Smooth muscle cell (in vitro differentiated cells): ENCODE results near the gene VSIG1. TPM values are rescaled to one million over a fixed set of nuclear protein-coding genes. Genes with fewer than 3 reads are reported as not detected.

ENCODE experiments used
- DNase-seq: peaks from one replicate; lab custom pipeline; 2025; ENCODE audit not compliant: unreplicated experiment; lab: John Stamatoyannopoulos, UW
- H2AFZ ChIP-seq: fragments of 200-600 bp; sonication (generic); 2 replicates; pipeline ENCODE4 v1.6.0; 2016; ENCODE audit warnings: antibody characterized with exemption, low read depth, mild to moderate bottlenecking
- H3F3A ChIP-seq: fragments of 200-600 bp; sonication (generic); 2 replicates; pipeline ENCODE4 v1.6.0; 2017; ENCODE audit warnings: antibody characterized with exemption, low read depth
- H3K27ac ChIP-seq: fragments of 200-600 bp; sonication (generic); 2 replicates; pipeline ENCODE4 v1.5.1; 2016; ENCODE audit warnings: low read depth, mild to moderate bottlenecking
- H3K27me3 ChIP-seq: fragments of 200-600 bp; sonication (generic); 2 replicates; pipeline ENCODE4 v1.6.1; 2016; ENCODE audit warnings: low read depth, mild to moderate bottlenecking
- H3K36me3 ChIP-seq: fragments of 200-600 bp; sonication (generic); 2 replicates; pipeline ENCODE4 v1.5.1; 2016; ENCODE audit warnings: low read depth
- H3K4me1 ChIP-seq: fragments of 200-600 bp; sonication (generic); 2 replicates; pipeline ENCODE4 v1.5.1; 2016; ENCODE audit warnings: low read depth
- H3K4me2 ChIP-seq: fragments of 200-600 bp; sonication (generic); 2 replicates; pipeline ENCODE4 v1.6.0; 2016; ENCODE audit warnings: mild to moderate bottlenecking
- H3K4me3 ChIP-seq: fragments of 200-600 bp; sonication (generic); 2 replicates; pipeline ENCODE4 v1.5.1; 2016; ENCODE audit warnings: mild to moderate bottlenecking
- H3K79me2 ChIP-seq: fragments of 200-600 bp; sonication (generic); 2 replicates; pipeline ENCODE4 v1.6.0; 2016; ENCODE audit warnings: low read depth, mild to moderate bottlenecking
- H3K9ac ChIP-seq: fragments of 200-600 bp; sonication (generic); 2 replicates; pipeline ENCODE4 v1.6.0; 2016; ENCODE audit warnings: low read depth
- H3K9me3 ChIP-seq: fragments of 200-600 bp; sonication (generic); replicated peaks from 2 replicates; pipeline ENCODE4 v1.5.1; 2016; ENCODE audit warnings: low read depth
- H4K20me1 ChIP-seq: fragments of 200-600 bp; sonication (generic); 2 replicates; pipeline ENCODE4 v1.6.0; 2016; ENCODE audit warnings: low read depth
- WGBS: methylation state at CpG from one replicate; pipeline ENCODE4 v1.1.7; 2016; ENCODE audit warnings: low lambda C conversion rate; 5-methylcytosine and 5-hydroxymethylcytosine counted together
- polyA plus RNA-seq: library from polyadenylated mRNA; unstranded; fragments of >200 nt; fragmentation: Nextera tagmentation; extraction: Ambion mirVana; gene quantifications from 2 replicates; pipeline ENCODE4 v1.2.1, GENCODE V29; 2016
- total RNA-seq: library from RNA; depleted of rRNA; stranded (reverse); fragments of >200 nt; gene quantifications from 2 replicates; pipeline ENCODE4 v1.2.3, GENCODE V29; 2014
- TF ChIP-seq, protein P1 (sequence below): fragments of 200-600 bp; sonication (generic); IDR thresholded peaks from 2 replicates; pipeline ENCODE4 v1.5.1; 2017; ENCODE audit warnings: borderline replicate concordance, mild to moderate bottlenecking, antibody characterized with exemption; ENCODE audit not compliant: insufficient read depth, poor library complexity, severe bottlenecking

Gene VSIG1
- total and polyA plus RNA-seq, 2 experiments from 2014 or later, result 0.36 TPM; not detected in 1

DNA sequence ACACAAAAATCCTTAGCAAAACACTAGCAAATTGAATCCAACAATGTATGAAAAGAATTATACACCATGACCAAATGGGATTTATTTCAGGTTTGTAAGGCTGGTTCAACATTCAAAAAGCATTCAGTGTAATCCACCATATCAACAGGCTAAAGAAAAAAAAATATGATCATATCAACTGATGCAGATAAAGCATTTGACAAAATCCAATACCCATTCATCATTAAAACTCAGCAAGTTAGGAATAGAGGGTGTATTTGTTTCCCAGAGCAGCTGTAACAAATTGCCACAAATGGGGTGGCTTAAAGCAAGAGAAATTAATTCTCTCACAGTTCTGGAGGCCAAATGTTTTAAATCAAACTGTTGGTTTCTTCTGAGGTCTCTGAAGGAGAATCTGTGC is 10.7 kb downstream of the VSIG1 start:
- H3K4me1 ChIP-seq, result no peaks in the 10 kb centered on the region
- no peaks in the 10 kb centered on the region for H3K9me3 ChIP-seq
- H4K20me1 ChIP-seq, result no peaks in the 10 kb centered on the region
- no peak overlapping the region for H3K4me3 ChIP-seq
- H3K36me3 ChIP-seq, result no peaks in the 10 kb centered on the region
- no peaks in the 10 kb centered on the region for H3K27me3 ChIP-seq
- H3F3A ChIP-seq, result no peaks in the 10 kb centered on the region
- no peak overlapping the region for H3K27ac ChIP-seq
- H3K79me2 ChIP-seq, result no peaks in the 10 kb centered on the region
- TF ChIP-seq, protein P1, sequence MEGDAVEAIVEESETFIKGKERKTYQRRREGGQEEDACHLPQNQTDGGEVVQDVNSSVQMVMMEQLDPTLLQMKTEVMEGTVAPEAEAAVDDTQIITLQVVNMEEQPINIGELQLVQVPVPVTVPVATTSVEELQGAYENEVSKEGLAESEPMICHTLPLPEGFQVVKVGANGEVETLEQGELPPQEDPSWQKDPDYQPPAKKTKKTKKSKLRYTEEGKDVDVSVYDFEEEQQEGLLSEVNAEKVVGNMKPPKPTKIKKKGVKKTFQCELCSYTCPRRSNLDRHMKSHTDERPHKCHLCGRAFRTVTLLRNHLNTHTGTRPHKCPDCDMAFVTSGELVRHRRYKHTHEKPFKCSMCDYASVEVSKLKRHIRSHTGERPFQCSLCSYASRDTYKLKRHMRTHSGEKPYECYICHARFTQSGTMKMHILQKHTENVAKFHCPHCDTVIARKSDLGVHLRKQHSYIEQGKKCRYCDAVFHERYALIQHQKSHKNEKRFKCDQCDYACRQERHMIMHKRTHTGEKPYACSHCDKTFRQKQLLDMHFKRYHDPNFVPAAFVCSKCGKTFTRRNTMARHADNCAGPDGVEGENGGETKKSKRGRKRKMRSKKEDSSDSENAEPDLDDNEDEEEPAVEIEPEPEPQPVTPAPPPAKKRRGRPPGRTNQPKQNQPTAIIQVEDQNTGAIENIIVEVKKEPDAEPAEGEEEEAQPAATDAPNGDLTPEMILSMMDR, result no peak
- H3K4me2 ChIP-seq, result no peak overlapping the region
- DNase-seq, result no peak
- H3K9ac ChIP-seq, result no peak overlapping the region
- H2AFZ ChIP-seq, result no peak overlapping the region

DNA sequence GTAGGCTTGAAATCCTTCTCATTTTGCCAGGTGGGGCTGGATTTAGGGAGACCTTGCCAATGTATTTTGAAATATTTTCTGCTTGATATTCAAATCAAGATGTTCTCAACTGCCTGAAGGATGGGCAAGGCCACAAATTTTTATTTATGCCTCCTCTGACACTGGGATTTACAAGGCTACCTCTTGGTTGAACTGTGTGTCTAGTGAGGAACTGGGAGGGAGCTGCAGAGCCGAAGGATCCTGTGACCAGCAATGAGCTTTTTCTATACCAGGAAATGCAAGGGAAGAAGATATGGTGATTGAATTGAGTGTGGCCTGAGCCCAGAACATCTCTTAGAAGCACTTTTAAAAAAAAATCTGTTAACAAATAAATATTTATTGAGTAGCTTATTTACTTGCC is 14.9 kb downstream of the VSIG1 start:
- Histone ChIP-seq H3K27ac (no peak overlapping the region), H3F3A (no peaks in the 10 kb centered on the region), H3K9me3 (no peaks in the 10 kb centered on the region), H3K27me3 (no peaks in the 10 kb centered on the region), H3K79me2 (no peaks in the 10 kb centered on the region), H3K9ac (no peak overlapping the region), H2AFZ (no peak overlapping the region), H3K4me3 (no peak overlapping the region), H3K36me3 (no peaks in the 10 kb centered on the region), H3K4me2 (no peak overlapping the region), H3K4me1 (no peaks in the 10 kb centered on the region), H4K20me1 (no peaks in the 10 kb centered on the region)
- TF ChIP-seq, protein P1, result no peak
- DNase-seq, result no peak
- 74% methylated on average over 1 of the region's 1 CpG for WGBS

DNA sequence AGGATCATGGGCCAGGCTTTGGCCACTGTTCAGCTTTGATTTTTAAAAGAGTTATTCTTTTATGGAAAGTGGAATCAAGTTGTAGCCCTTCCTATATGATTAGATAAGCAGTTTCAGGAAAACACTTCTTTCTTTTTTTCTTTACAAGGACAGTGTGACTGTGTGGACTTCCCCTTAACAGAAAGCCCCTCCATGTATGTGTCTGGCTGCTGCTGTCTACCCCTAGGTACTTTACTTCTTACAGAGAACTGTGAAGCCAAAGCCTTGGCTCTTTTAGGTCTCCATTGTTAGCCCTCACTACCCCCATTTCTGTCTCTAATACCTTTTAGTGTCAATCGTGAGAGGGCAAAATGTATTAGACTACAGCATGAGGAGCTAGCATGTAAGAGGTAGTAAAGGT is 19.1 kb downstream of the VSIG1 start:
- Histone ChIP-seq H3F3A (no peaks in the 10 kb centered on the region), H3K79me2 (no peaks in the 10 kb centered on the region), H3K27me3 (no peaks in the 10 kb centered on the region), H3K9me3 (no peaks in the 10 kb centered on the region), H3K9ac (no peak overlapping the region), H3K4me1 (no peaks in the 10 kb centered on the region), H3K27ac (no peak overlapping the region), H3K4me3 (no peak overlapping the region), H3K36me3 (no peaks in the 10 kb centered on the region), H3K4me2 (no peak overlapping the region), H4K20me1 (no peaks in the 10 kb centered on the region), H2AFZ (no peak overlapping the region)
- no peak for DNase-seq
- TF ChIP-seq, protein P1, result no peak
- 92% methylated on average over 1 of the region's 1 CpG for WGBS

DNA sequence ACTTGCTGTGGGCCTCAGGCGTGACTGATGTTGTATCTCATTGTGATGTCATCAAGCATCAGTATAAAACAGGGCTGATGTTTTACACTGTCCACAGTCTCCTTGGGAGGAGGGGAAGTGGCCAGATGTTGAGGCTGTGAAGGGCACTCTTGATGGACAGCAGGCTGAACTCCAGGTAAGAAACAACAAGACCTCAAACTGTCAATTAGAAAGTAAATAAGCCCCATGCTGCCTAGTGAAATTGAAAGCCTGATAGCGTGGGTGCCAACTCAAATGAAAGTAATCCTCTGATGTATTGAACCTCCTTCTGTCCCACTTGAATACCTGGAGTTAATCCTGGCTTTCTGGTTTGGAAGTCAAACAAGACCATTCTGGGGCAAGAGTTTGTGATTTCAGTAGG is 19.7 kb downstream of the VSIG1 start:
- Histone ChIP-seq H3K4me2 (no peak overlapping the region), H4K20me1 (no peaks in the 10 kb centered on the region), H3K27ac (no peak overlapping the region), H3K27me3 (peaks cover 2% of the 10 kb centered on the region), H3K36me3 (no peaks in the 10 kb centered on the region), H3K4me1 (no peaks in the 10 kb centered on the region), H3F3A (no peaks in the 10 kb centered on the region), H3K79me2 (no peaks in the 10 kb centered on the region), H3K9ac (no peak overlapping the region), H3K9me3 (no peaks in the 10 kb centered on the region), H2AFZ (no peak overlapping the region), H3K4me3 (no peak overlapping the region)
- no peak for DNase-seq
- WGBS, result 76% methylated on average over 2 of the region's 2 CpGs
- TF ChIP-seq, protein P1, result no peak
